Neuronal stem cell (in vitro differentiated cells): ENCODE data around the gene SPOCK2.
A peak's percentile ranks its signal among the peaks of the same experiment; 100 is the strongest.

Source experiments
- DNase-seq: peaks from one replicate; pipeline ENCODE4 v3.0.0-alpha.2; 2013; ENCODE audit warnings: low spot score
- H2AFZ ChIP-seq: one replicate; pipeline ENCODE4 v1.6.1; 2013; ENCODE audit warnings: mild to moderate bottlenecking, low read length, inconsistent platforms
- H2AK5ac ChIP-seq: 2 replicates; pipeline ENCODE4 v1.6.1; 2013; ENCODE audit warnings: low read depth, mild to moderate bottlenecking, inconsistent platforms, low read length, moderate library complexity, mixed read lengths
- H2BK120ac ChIP-seq: 2 replicates; pipeline ENCODE4 v1.6.1; 2013; ENCODE audit warnings: low read depth, mild to moderate bottlenecking, inconsistent platforms, low read length, moderate library complexity, mixed read lengths
- H2BK12ac ChIP-seq: one replicate; pipeline ENCODE4 v1.6.1; 2013; ENCODE audit warnings: low read length, inconsistent platforms
- H2BK15ac ChIP-seq: 2 replicates; pipeline ENCODE4 v1.6.1; 2013; ENCODE audit warnings: mild to moderate bottlenecking, low read length, inconsistent platforms, mixed read lengths
- H2BK5ac ChIP-seq: one replicate; pipeline ENCODE4 v1.6.1; 2013; ENCODE audit warnings: inconsistent platforms, mild to moderate bottlenecking, low read length, moderate library complexity
- H3K14ac ChIP-seq: one replicate; pipeline ENCODE4 v1.6.1; 2013; ENCODE audit warnings: low read length, inconsistent platforms
- H3K18ac ChIP-seq: 2 replicates; pipeline ENCODE4 v1.6.1; 2013; ENCODE audit warnings: low read length, inconsistent platforms
- H3K23ac ChIP-seq: 2 replicates; pipeline ENCODE4 v1.6.1; 2013; ENCODE audit warnings: low read depth, mild to moderate bottlenecking, mixed read lengths, low read length, inconsistent platforms; ENCODE audit not compliant: poor library complexity
- H3K27ac ChIP-seq: replicated peaks from 3 replicates; pipeline ENCODE4 v1.5.1; 2013; ENCODE audit warnings: low read length, inconsistent platforms
- H3K27me3 ChIP-seq, 3 experiments: 2 replicates each; pipeline ENCODE4 v1.6.1; 2013; ENCODE audit warnings: low read length in 3 of 3, mild to moderate bottlenecking in 2 of 3, inconsistent platforms in 1 of 3, low read depth in 1 of 3, mixed read lengths in 1 of 3, moderate library complexity in 1 of 3; ENCODE audit not compliant: control insufficient read depth in 3 of 3, insufficient read depth in 3 of 3
- H3K36me3 ChIP-seq, 2 donors: replicated peaks in 1 of 2; 2 replicates each; pipeline ENCODE4 v1.6.1; 2013; ENCODE audit warnings: low read length in 2 of 2; ENCODE audit not compliant: control insufficient read depth in 2 of 2, insufficient read depth in 2 of 2
- H3K4ac ChIP-seq: 2 replicates; pipeline ENCODE4 v1.6.1; 2013; ENCODE audit warnings: inconsistent platforms, mild to moderate bottlenecking, low read length, moderate library complexity
- H3K4me1 ChIP-seq, 2 donors: 1 replicate in 1 of 2; 2 replicates in 1 of 2; pipeline ENCODE4 v1.6.1; 2013; ENCODE audit warnings: low read length in 2 of 2, low read depth in 1 of 2; ENCODE audit not compliant: control insufficient read depth in 2 of 2, insufficient read depth in 1 of 2
- H3K4me2 ChIP-seq: one replicate; pipeline ENCODE4 v1.6.1; 2013; ENCODE audit warnings: mild to moderate bottlenecking, low read length, inconsistent platforms; ENCODE audit not compliant: insufficient read depth, poor library complexity, severe bottlenecking
- H3K4me3 ChIP-seq, 2 donors: 2 replicates each; pipeline ENCODE4 v1.5.1; 2013; ENCODE audit warnings: low read length in 2 of 2, mild to moderate bottlenecking in 2 of 2, inconsistent platforms in 1 of 2, moderate library complexity in 1 of 2
- H3K79me1 ChIP-seq: one replicate; pipeline ENCODE4 v1.6.1; 2013; ENCODE audit warnings: low read depth, mild to moderate bottlenecking, inconsistent platforms, low read length, moderate library complexity
- H3K9ac ChIP-seq: one replicate; pipeline ENCODE4 v1.6.1; 2013; ENCODE audit warnings: mild to moderate bottlenecking, low read depth, low read length, inconsistent platforms; ENCODE audit not compliant: poor library complexity
- H3K9me3 ChIP-seq, 2 donors: replicated peaks in 1 of 2; 2 replicates each; pipeline versions ENCODE3 to v1.6.1; 2013; ENCODE audit warnings: low read length in 2 of 2, mild to moderate bottlenecking in 2 of 2, inconsistent platforms in 1 of 2, low read depth in 1 of 2, mixed read lengths in 1 of 2, moderate library complexity in 1 of 2; ENCODE audit not compliant: control insufficient read depth in 2 of 2, insufficient read depth in 1 of 2
- H4K8ac ChIP-seq: one replicate; pipeline ENCODE4 v1.6.1; 2013; ENCODE audit warnings: low read depth, mild to moderate bottlenecking, inconsistent platforms, low read length, moderate library complexity
- H4K91ac ChIP-seq: one replicate; pipeline ENCODE4 v1.6.1; 2013; ENCODE audit warnings: low read length, low read depth, mild to moderate bottlenecking, inconsistent platforms; ENCODE audit not compliant: poor library complexity
- WGBS, 2 donors: extraction: QIAGEN DNeasy Blood & Tissue Kit; methylation state at CpG; one replicate each; pipeline ENCODE4 v1.1.7; 2013; ENCODE audit warnings: missing lambda C conversion rate in 2 of 2, mixed read lengths in 1 of 2; ENCODE audit not compliant: insufficient read length in 2 of 2, insufficient replicate concordance in 1 of 2; ENCODE audit errors: extremely low coverage in 2 of 2; 5-methylcytosine and 5-hydroxymethylcytosine counted together

Gene SPOCK2

GRCh38 chr10:72065439-72066025, 22.8 kb downstream of the SPOCK2 start:
- no peak overlapping the region for H4K8ac ChIP-seq
- H2AFZ ChIP-seq = no peak overlapping the region
- no peak overlapping the region for H2BK12ac ChIP-seq
- no peak overlapping the region for H2BK5ac ChIP-seq
- no peak overlapping the region for H2BK15ac ChIP-seq
- no peak overlapping the region for H3K23ac ChIP-seq
- peaks cover 13 to 15% of the 10 kb centered on the region in 2 donors for H3K4me1 ChIP-seq
- H3K9ac ChIP-seq = no peak overlapping the region
- no peak overlapping the region for H4K91ac ChIP-seq
- H2BK120ac ChIP-seq = no peak overlapping the region
- H3K79me1 ChIP-seq = no peaks in the 10 kb centered on the region
- no peaks in the 10 kb centered on the region for H3K36me3 ChIP-seq
- no peak overlapping the region for H2AK5ac ChIP-seq
- H3K27ac ChIP-seq = no peak overlapping the region
- H3K9me3 ChIP-seq = no peaks in the 10 kb centered on the region
- H3K4me2 ChIP-seq = no peak overlapping the region
- no peak overlapping the region for H3K14ac ChIP-seq
- no peak overlapping the region for H3K4me3 ChIP-seq
- H3K18ac ChIP-seq = no peak overlapping the region
- H3K4ac ChIP-seq = no peak overlapping the region
- no CpG with 5 or more reads among the region's 13 CpGs for WGBS, 2 donors
- H3K27me3 ChIP-seq = peaks cover 0 to 2% (median 0%) of the 10 kb centered on the region in 3 experiments
- DNase-seq = no peak

- no peak overlapping the region for H3K27ac ChIP-seq
- no CpG with 5 or more reads among the region's 9 CpGs for WGBS, 2 donors
- H3K4me3 ChIP-seq = no peak overlapping the region
- no peak for DNase-seq
- H3K4ac ChIP-seq = no peak overlapping the region
- H2AFZ ChIP-seq = no peak overlapping the region
- no peak overlapping the region for H3K4me2 ChIP-seq
- no peak overlapping the region for H2BK120ac ChIP-seq
- no peaks in the 10 kb centered on the region for H3K79me1 ChIP-seq
- no peak overlapping the region for H4K8ac ChIP-seq
- H3K9ac ChIP-seq = no peak overlapping the region
- H3K9me3 ChIP-seq = no peaks in the 10 kb centered on the region
- H3K18ac ChIP-seq = no peak overlapping the region
- H3K27me3 ChIP-seq = peaks cover 0 to under 1% (median 0%) of the 10 kb centered on the region in 3 experiments
- no peak overlapping the region for H2AK5ac ChIP-seq
- H3K14ac ChIP-seq = no peak overlapping the region
- H2BK15ac ChIP-seq = peak overlapping the region; percentile 20
- H2BK12ac ChIP-seq = no peak overlapping the region
- no peak overlapping the region for H3K23ac ChIP-seq
- no peak overlapping the region for H2BK5ac ChIP-seq
- H4K91ac ChIP-seq = no peak overlapping the region
- H3K4me1 ChIP-seq = peaks cover 4% of the 10 kb centered on the region in 2 donors
- H3K36me3 ChIP-seq = no peaks in the 10 kb centered on the region
These were observed 24.5 kb downstream of the SPOCK2 start for GRCh38 chr10:72063703-72064391.

GRCh38 chr10:72062832-72063702, 25.3 kb downstream of the SPOCK2 start:
- no peaks in the 10 kb centered on the region for H3K9me3 ChIP-seq
- H3K36me3 ChIP-seq = no peaks in the 10 kb centered on the region
- peak overlapping the region; percentile 73 for H3K18ac ChIP-seq
- H3K27me3 ChIP-seq = no peaks in the 10 kb centered on the region
- WGBS, 2 donors = no CpG with 5 or more reads among the region's 29 CpGs
- H2BK12ac ChIP-seq = peak overlapping the region; percentile 44
- H3K4ac ChIP-seq = no peak overlapping the region
- peak overlapping the region; percentile 86 for H2BK15ac ChIP-seq
- no peak overlapping the region for H4K8ac ChIP-seq
- H3K27ac ChIP-seq = no peak overlapping the region
- H3K4me2 ChIP-seq = no peak overlapping the region
- H3K4me3 ChIP-seq = no peak overlapping the region
- DNase-seq = no peak
- no peak overlapping the region for H3K14ac ChIP-seq
- peak overlapping the region; percentile 98 for H2BK120ac ChIP-seq
- peak overlapping the region; percentile 69 for H2AK5ac ChIP-seq
- no peaks in the 10 kb centered on the region for H3K79me1 ChIP-seq
- peak overlapping the region; percentile 15 for H3K9ac ChIP-seq
- H4K91ac ChIP-seq = no peak overlapping the region
- peaks cover 0 to 3% of the 10 kb centered on the region in 2 donors for H3K4me1 ChIP-seq
- H2BK5ac ChIP-seq = peak overlapping the region; percentile 35
- no peak overlapping the region for H2AFZ ChIP-seq
- peak overlapping the region; percentile 61 for H3K23ac ChIP-seq

GRCh38 chr10:72062382-72062781, 26.0 kb downstream of the SPOCK2 start:
- no peak overlapping the region for H2AFZ ChIP-seq
- no peak overlapping the region for H3K4ac ChIP-seq
- H2BK15ac ChIP-seq = no peak overlapping the region
- peak overlapping the region; percentile 35 for H2BK5ac ChIP-seq
- H3K14ac ChIP-seq = no peak overlapping the region
- H2BK120ac ChIP-seq = no peak overlapping the region
- H3K4me1 ChIP-seq = peaks cover 0 to 3% of the 10 kb centered on the region in 2 donors
- peak overlapping the region; percentile 61 for H3K23ac ChIP-seq
- H3K36me3 ChIP-seq = no peaks in the 10 kb centered on the region
- H3K27me3 ChIP-seq = no peaks in the 10 kb centered on the region
- no peak overlapping the region for H4K91ac ChIP-seq
- no peak overlapping the region for H3K4me2 ChIP-seq
- peak overlapping the region; percentile 86 for H4K8ac ChIP-seq
- H3K9ac ChIP-seq = peak overlapping the region; percentile 72
- no peaks in the 10 kb centered on the region for H3K79me1 ChIP-seq
- H2BK12ac ChIP-seq = no peak overlapping the region
- no peaks in the 10 kb centered on the region for H3K9me3 ChIP-seq
- no CpG with 5 or more reads among the region's 10 CpGs for WGBS, 2 donors
- DNase-seq = no peak
- H3K4me3 ChIP-seq = no peak overlapping the region
- H2AK5ac ChIP-seq = peak overlapping the region; percentile 69
- peak overlapping the region; percentile 73 for H3K18ac ChIP-seq
- H3K27ac ChIP-seq = no peak overlapping the region
